DMS79 treated with DMSO at 0.1 percent for 48 hours (cell line): ENCODE measurements around the gene BZW2.

ENCODE experiments used
- DNase-seq: peaks from one replicate; lab custom pipeline; 2025; lab: John Stamatoyannopoulos, UW

BZW2 gene

GRCh38 chr7:16719699-16720098 is 73.7 kb downstream of the BZW2 start:
- no peak for DNase-seq

DNA sequence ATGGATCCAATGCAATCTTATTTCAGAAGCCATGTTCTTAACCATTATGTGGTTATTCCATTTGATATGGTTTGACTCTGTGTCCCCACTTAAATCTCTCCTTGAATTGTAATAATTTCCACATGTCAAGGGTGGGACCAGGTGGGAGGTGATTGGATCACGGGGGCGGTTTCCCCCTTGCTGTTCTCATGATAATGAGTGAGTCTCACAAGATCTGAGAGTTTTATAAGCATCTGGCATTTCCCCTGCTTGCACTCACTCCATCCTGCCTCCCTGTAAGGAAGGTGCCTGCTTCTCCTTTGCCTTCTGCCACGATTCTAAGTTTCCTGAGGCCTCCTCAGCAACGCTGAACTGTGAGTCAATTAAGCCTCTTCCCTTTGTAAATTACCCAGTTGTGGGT is 75.6 kb downstream of the BZW2 start:
- DNase-seq: no peak

DNA sequence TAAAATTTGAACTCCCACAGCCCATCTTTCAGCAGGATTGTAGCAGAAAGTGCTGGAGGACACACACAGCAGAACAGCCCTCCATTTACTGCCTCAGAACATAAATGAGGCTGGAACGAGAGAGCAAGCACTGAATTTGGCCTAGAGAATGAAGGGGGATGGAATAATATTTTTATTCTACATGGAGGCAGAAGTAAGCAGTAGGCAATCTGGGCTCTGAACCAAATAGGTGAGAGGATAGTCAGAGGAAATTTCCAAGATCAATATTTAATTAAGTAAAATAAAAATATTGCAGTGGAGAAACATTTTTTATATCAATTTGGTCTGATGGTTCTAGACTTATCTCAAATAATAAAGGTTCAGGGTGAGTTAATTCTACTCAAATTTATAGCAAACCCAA is 78.4 kb downstream of the BZW2 start:
- no peak for DNase-seq

- no peak for DNase-seq
Observed at GRCh38 chr7:16726189-16726588, 80.2 kb downstream of the BZW2 start.

GRCh38 chr7:16727736-16728135 is 81.8 kb downstream of the BZW2 start:
- DNase-seq: no peak

GRCh38 chr7:16728811-16729210 is 82.8 kb downstream of the BZW2 start:
- no peak for DNase-seq

- no peak for DNase-seq
Observed at GRCh38 chr7:16729541-16729940, 83.6 kb downstream of the BZW2 start.

GRCh38 chr7:16730937-16731336 is 85.0 kb downstream of the BZW2 start:
- DNase-seq: no peak

DNA sequence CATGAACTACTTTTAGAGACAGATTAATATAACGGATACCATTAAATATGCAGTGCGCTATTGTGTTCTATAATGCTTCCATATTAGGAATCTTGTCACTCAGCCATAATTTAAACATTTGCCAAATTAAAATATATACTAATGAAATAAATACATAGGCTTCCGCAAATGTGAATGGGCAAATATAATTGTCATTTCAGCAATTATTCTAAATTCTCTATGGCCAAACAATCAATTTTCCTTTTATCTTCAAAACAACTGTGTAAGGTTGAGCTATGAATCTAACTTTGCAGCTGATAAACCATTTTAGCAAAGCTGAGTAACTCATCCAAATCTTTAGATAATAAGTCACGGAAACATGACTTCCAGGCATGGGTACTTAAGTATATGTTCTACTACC is 86.8 kb downstream of the BZW2 start:
- no peak for DNase-seq

- no peak for DNase-seq
Observed at GRCh38 chr7:16734148-16734726, 88.3 kb downstream of the BZW2 start.

DNA sequence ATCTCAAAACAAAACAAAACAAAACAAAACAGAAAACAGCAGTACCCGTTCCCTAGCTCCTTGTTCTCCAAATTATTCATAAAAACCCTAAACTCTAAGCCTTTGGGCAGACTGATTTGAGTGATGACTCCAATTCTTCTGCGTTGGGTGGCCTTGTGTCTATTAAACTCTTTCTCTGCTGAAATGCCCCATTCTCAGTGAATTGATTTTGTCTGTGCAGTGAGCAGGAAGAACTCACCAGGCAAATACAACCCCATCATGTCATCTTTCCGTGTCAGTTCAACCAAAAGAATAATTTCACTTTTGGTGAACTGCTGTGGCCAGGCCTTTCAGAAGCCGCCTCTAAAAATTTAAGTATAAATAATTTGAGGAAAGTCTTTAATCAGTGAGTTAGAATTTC is 89.0 kb downstream of the BZW2 start:
- DNase-seq: no peak

GRCh38 chr7:16738011-16738688 is 92.2 kb downstream of the BZW2 start:
- DNase-seq: no peak

DNA sequence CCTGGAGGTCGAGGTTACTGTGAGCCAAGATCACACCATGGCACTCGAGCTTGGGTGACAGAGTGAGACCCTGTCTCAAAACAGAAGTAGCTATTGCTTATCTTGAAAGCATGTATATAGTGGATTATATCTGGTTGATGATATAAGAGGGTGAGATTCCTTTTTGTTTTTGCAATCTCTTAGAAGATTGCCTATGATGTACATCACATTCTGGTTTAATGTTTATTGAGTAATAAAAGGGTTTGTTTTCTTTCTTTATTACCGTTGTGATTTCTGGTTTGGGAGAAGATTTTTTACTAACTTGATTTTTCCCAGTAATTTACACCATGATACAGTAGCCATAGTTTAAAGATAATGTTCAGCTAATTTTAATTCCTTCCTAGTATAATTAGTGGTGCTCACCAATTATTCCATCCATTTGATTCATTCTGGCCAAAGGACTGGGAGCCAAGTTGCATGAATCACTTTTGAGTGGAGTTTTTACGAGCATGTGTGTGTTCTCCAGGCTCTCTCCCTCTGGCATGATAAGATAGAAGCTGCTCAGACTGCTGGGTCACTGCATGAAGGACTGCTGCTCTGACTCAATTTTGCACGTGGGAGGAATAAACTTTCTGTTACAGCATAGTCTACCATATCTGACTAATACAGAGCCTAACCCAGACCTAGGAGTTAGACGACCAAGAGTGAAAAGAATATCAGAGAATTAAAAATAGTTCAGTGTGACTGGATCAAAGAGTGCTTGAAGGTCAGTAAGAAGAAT is 94.1 kb downstream of the BZW2 start:
- DNase-seq: no peak

- no peak for DNase-seq
Observed at GRCh38 chr7:16740623-16740953, 94.6 kb downstream of the BZW2 start.

GRCh38 chr7:16740996-16741395 is 95.0 kb downstream of the BZW2 start:
- no peak for DNase-seq

- DNase-seq: no peak
Observed at GRCh38 chr7:16741676-16742075, 95.7 kb downstream of the BZW2 start.

DNA sequence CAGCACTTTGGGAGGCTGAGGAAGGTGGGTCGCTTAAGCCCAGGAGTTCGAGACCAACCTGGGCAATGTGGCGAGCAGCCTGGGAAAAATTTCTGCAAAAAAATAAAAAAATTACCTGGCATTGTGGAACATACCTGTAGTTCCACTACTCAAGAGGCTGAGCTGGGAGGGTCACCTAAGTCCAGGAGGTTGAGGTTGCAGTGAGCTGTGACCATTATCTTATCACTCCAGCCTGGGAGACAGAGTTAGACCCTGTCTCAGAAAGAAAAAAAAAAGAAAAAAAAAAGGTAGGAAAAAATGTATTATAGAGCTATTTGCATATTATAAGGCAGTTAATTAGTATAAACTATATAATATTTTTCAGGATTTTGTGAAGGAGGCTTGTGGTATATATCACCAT is 96.6 kb downstream of the BZW2 start:
- no peak for DNase-seq

GRCh38 chr7:16743236-16743635 is 97.3 kb downstream of the BZW2 start:
- no peak for DNase-seq

DNA sequence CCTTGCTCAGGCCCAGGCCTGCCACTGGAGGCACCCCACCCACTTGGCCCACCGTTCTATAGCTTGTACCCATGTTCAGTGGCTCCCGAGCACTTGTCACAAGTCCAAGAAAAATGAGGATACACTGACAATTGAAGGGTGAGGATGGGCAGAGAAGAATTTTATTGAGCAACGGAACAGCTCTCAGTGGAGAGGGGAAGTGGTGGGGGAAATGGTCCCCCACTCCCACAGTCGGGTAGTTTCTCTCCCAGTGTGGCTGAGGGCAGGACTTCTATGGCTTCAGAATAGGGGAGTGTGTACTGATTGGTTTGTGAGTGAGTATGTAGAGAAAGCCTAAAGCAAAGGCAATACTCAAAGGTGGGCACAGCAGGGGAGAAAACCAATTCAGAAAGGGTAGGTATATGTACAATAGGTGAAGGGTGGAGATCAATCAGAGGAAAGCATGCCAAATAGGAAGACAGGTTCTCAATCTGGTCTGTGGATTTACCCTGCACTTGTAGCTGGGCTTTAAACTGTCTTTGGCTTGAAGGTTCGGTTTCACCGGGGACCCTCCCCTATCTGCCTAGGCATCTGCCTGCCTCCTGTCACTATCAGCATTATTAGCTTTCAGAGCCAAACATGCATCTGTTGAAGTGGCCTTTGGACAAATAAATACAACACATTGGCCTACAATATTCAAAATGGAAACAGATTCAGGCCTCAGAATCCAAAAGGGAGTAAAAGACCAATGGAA is 98.7 kb downstream of the BZW2 start:
- DNase-seq: no peak

GRCh38 chr7:16745645-16746044 is 99.7 kb downstream of the BZW2 start:
- DNase-seq: no peak

DNA sequence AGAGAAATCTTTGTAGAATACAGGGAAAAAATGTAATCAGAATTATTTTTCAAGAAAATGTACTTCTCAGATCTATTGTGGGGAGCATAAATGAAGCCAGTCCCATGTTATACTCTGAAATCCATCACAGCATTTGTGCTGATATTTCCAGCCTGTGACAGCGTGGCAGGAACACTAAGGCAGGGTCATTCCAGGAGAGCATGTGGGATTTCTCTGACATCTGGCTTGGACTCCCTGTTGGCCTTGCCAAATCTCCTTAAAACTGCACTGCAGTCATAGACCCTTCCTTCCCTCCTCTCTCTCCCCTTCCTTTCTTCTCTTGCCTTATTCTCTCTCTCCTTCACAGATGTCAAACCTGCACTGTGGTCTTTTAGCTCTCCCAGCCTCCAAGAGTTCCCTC is 101.1 kb downstream of the BZW2 start:
- DNase-seq: no peak

DNA sequence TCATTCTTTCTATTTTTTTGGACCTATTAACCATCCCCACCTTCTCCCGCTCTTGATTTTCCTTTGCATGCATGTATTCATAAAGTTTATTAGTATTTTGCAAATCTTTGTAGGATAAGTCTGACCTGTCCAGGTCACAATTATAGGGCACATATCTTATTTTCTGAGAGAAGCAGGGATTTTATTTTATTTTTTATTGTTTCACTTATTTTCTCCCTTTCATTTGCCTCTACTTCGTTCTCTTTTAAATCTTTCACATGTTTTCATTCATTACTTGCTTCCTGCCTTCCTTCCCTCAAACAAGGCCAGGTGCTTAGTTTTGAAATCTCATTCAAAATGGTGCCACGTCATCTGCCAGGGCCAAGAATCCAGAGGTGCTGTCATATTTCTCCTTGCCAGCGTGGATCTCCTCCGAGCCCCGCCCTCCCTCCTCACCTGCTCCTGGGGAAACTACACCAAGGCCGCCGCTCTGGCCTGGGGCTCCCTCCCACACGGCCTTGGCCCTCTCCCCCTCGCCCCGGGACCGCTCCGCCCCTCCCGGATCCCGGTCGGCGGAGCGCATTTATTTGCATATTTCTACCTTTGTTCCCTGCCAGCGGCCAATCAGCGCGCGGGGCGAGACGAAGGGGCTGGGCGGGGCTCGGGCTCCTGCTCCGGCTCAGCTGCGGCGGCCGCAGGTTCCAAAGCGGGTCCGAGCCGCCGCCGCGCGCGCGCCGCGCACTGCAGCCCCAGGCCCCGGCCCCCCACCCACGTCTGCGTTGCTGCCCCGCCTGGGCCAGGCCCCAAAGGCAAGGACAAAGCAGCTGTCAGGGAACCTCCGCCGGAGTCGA is 107.3 kb downstream of the BZW2 start, which contains the start of gene TSPAN13:
TSS of gene TSPAN13 (plus strand) at position 654 of the 830 bp plus-strand sequence. CDS start 213 bp downstream, outside the sequence.
- peak; percentile 95 for DNase-seq
